ENCODE results near the gene CARD19.
A peak's percentile ranks its signal among the peaks of the same experiment; 100 is the strongest.

The CARD19 gene

GRCh38 chr9:93064392-93065134, 31.5 kb upstream of the CARD19 start:
- TF ChIP-seq CTCF (IDR thresholded peaks at IDR 0.05; ENCODE audit: insufficient read depth, low read depth, low read length, missing control alignments), result no peak
- peak overlapping the region; percentile 45 for H3K4me3 ChIP-seq (ENCODE audit: low read depth, low read length)
- DNase-seq (ENCODE audit: low read depth), result peak; percentile 97

GRCh38 chr9:93065135-93065720, 30.8 kb upstream of the CARD19 start:
- no peak overlapping the region for H3K4me3 ChIP-seq (ENCODE audit: low read depth, low read length)
- no peak for DNase-seq (ENCODE audit: low read depth)
- no peak for TF ChIP-seq CTCF (IDR thresholded peaks at IDR 0.05; ENCODE audit: insufficient read depth, low read depth, low read length, missing control alignments)

- H3K4me3 ChIP-seq (ENCODE audit: low read depth, low read length), result no peak overlapping the region
- TF ChIP-seq CTCF (IDR thresholded peaks at IDR 0.05; ENCODE audit: insufficient read depth, low read depth, low read length, missing control alignments), result no peak
- no peak for DNase-seq (ENCODE audit: low read depth)
Observed at GRCh38 chr9:93066978-93067603, 28.9 kb upstream of the CARD19 start.

- DNase-seq (ENCODE audit: low read depth), result no peak
- TF ChIP-seq CTCF (IDR thresholded peaks at IDR 0.05; ENCODE audit: insufficient read depth, low read depth, low read length, missing control alignments), result no peak
- H3K4me3 ChIP-seq (ENCODE audit: low read depth, low read length), result no peak overlapping the region
Observed at GRCh38 chr9:93068956-93069355, 27.1 kb upstream of the CARD19 start.

GRCh38 chr9:93071464-93071863, 24.6 kb upstream of the CARD19 start:
- no peak for TF ChIP-seq CTCF (IDR thresholded peaks at IDR 0.05; ENCODE audit: insufficient read depth, low read depth, low read length, missing control alignments)
- H3K4me3 ChIP-seq (ENCODE audit: low read depth, low read length), result no peak overlapping the region
- DNase-seq (ENCODE audit: low read depth), result peak; percentile 54

GRCh38 chr9:93072383-93072795, 23.6 kb upstream of the CARD19 start:
- no peak for TF ChIP-seq CTCF (IDR thresholded peaks at IDR 0.05; ENCODE audit: insufficient read depth, low read depth, low read length, missing control alignments)
- DNase-seq (ENCODE audit: low read depth), result no peak
- no peak overlapping the region for H3K4me3 ChIP-seq (ENCODE audit: low read depth, low read length)

All from GM12865 (cell line).